HG02588 (cell line): ENCODE data around the gene CT47B1.
"Not testable (repeated sequence)": the region's sequence is repeated elsewhere in the genome, so short reads cannot be mapped to it uniquely, and the experiment has no call there.

Experiments
- ATAC-seq: cut with Tn5 transposase; IDR thresholded peaks from one replicate; pipeline ENCODE4 v1.9.1; 2021; ENCODE audit warnings: mild to moderate bottlenecking, moderate library complexity; ENCODE audit not compliant: unreplicated experiment

The CT47B1 gene

GRCh38 chrX:120875766-120876165 lies at the start of gene CT47B1:
CT47B1 (minus strand) TSS chrX:120875866; CDS start chrX:120875670, 196 bp downstream.
- not testable (repeated sequence) for ATAC-seq

GRCh38 chrX:120874678-120875557 lies 748 bp downstream of the CT47B1 start:
- no peak for ATAC-seq

- no peak for ATAC-seq
Observed at GRCh38 chrX:120857240-120857639, 18.4 kb downstream of the CT47B1 start.

GRCh38 chrX:120840827-120841226 lies 34.8 kb downstream of the CT47B1 start:
- ATAC-seq, result no peak

GRCh38 chrX:120839491-120839890 lies 36.2 kb downstream of the CT47B1 start:
- no peak for ATAC-seq

- not testable (repeated sequence) for ATAC-seq
Observed at GRCh38 chrX:120827213-120827612, 48.5 kb downstream of the CT47B1 start.

GRCh38 chrX:120825146-120825545 lies 50.5 kb downstream of the CT47B1 start:
- no peak for ATAC-seq

GRCh38 chrX:120824021-120824420 lies 51.6 kb downstream of the CT47B1 start:
- no peak for ATAC-seq

GRCh38 chrX:120823556-120823955 lies 52.1 kb downstream of the CT47B1 start:
- ATAC-seq, result no peak
